ENCODE results near the gene EVC. TPM values are rescaled to one million over a fixed set of nuclear protein-coding genes. Genes with fewer than 3 reads are reported as not detected.

Gene EVC
- total and polyA plus RNA-seq, 2 of the 4 experiments (the other 2 are of a cell fraction) = 16.8 to 18.9 TPM

- no peak for ATAC-seq (ENCODE audit: low read depth)
Measured at GRCh38 chr4:5826437-5827107, 115.6 kb downstream of the EVC start.

More at GRCh38 chr4:5826437-5827107, 115.6 kb downstream of the EVC start:
- no peak overlapping the region for H2AFZ ChIP-seq (replicated peaks; ENCODE audit: low read length, poor library complexity)
- H4K91ac ChIP-seq (ENCODE audit: insufficient read depth, low read depth, low read length) = no peak overlapping the region
- no peak overlapping the region for H2BK5ac ChIP-seq (ENCODE audit: low read depth, low read length, poor library complexity, severe bottlenecking)
- WGBS, 2 experiments (ENCODE audit: extremely low coverage in 2 of 2, insufficient read length in 1 of 2) = 86% methylated on average over 4 of the region's 5 CpGs; no CpG with 5 or more reads in 1 of the 2 experiments
- H3K23ac ChIP-seq (ENCODE audit: low read depth, low read length) = no peak overlapping the region
- intact Hi-C loops (cut with micrococcal nuclease) (loop anchor here (10.0 kb wide), 1 partner anchor 442 kb away; no protein-coding TSS in a partner anchor), in situ Hi-C loops (cut with MboI; ENCODE audit: low sequenced_read_pairs) (no loop called here), dilution Hi-C loops (cut with HindIII; ENCODE audit: low sequenced_read_pairs, unreplicated experiment) (no loop called here)
- H4K20me1 ChIP-seq (ENCODE audit: insufficient read depth, low read length) = peaks cover 18% of the 10 kb centered on the region; the same call in 1 of the 2 replicates
- H3K14ac ChIP-seq (replicated peaks; ENCODE audit: low read depth, low read length) = no peak overlapping the region
- DNase-seq = no peak
- H2BK15ac ChIP-seq (ENCODE audit: low read depth, low read length) = no peak overlapping the region
- H3K27ac ChIP-seq (ENCODE audit: insufficient read depth, low read length) = no peak overlapping the region
- no peak overlapping the region for H3K9ac ChIP-seq (ENCODE audit: low read depth, low read length)
- no peaks in the 10 kb centered on the region for H3K27me3 ChIP-seq (ENCODE audit: control insufficient read depth, insufficient read depth, low read length)
- ChIA-PET POLR2A (ENCODE audit: unreplicated experiment) (no interaction called here), CTCF (no interaction called here)
- H3K9me3 ChIP-seq (ENCODE audit: control insufficient read depth, insufficient read depth, low read length) = no peaks in the 10 kb centered on the region
- no peak overlapping the region for H3K4me2 ChIP-seq (ENCODE audit: low read depth, low read length)
- H3K18ac ChIP-seq (ENCODE audit: low read depth, low read length) = no peak overlapping the region
- H4K5ac ChIP-seq (ENCODE audit: low read depth, low read length) = no peak overlapping the region
- H2BK20ac ChIP-seq (ENCODE audit: low read depth, low read length) = no peak overlapping the region
- no peaks in the 10 kb centered on the region for H3K4me1 ChIP-seq (ENCODE audit: control insufficient read depth, insufficient read depth, low read length)
- 0 out of 4 replicates have a peak, but pooled peaks cover 0 to 11% of the 10 kb centered on the region in 2 experiments for H3K79me1 ChIP-seq (ENCODE audit: low read depth in 1 of 2, low read length in 2 of 2)
- no peak overlapping the region for H3K4ac ChIP-seq (ENCODE audit: low read depth, low read length)
- no peak overlapping the region for H2AK5ac ChIP-seq (ENCODE audit: low read depth, low read length)
- H4K8ac ChIP-seq (ENCODE audit: low read depth in 2 of 2, low read length in 2 of 2) = no peak overlapping the region
- no peak for TF ChIP-seq MXI1 (IDR thresholded peaks at IDR 0.05; ENCODE audit: borderline replicate concordance, low read depth, low read length)
- TF ChIP-seq, protein P1, sequence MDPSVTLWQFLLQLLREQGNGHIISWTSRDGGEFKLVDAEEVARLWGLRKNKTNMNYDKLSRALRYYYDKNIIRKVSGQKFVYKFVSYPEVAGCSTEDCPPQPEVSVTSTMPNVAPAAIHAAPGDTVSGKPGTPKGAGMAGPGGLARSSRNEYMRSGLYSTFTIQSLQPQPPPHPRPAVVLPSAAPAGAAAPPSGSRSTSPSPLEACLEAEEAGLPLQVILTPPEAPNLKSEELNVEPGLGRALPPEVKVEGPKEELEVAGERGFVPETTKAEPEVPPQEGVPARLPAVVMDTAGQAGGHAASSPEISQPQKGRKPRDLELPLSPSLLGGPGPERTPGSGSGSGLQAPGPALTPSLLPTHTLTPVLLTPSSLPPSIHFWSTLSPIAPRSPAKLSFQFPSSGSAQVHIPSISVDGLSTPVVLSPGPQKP (IDR thresholded peaks at IDR 0.05; ENCODE audit: borderline replicate concordance, low read depth, low read length) = no peak
- TF ChIP-seq FOS (IDR thresholded peaks at IDR 0.05; ENCODE audit: low read depth, low read length) = no peak
- TF ChIP-seq BHLHE40 (IDR thresholded peaks at IDR 0.05; ENCODE audit: low read depth, low read length) = no peak
- peaks cover 11% of the 10 kb centered on the region for H3K9me1 ChIP-seq (ENCODE audit: insufficient read depth, low read length)
- no peak overlapping the region for H3K56ac ChIP-seq (ENCODE audit: extremely low read depth, insufficient read depth, low read length)
- no peak overlapping the region for H2BK120ac ChIP-seq (ENCODE audit: low read depth, low read length)
- H2AK9ac ChIP-seq (replicated peaks; ENCODE audit: low read depth, low read length, poor library complexity) = no peak overlapping the region
- peaks cover 41% of the 10 kb centered on the region for H3K36me3 ChIP-seq (ENCODE audit: control insufficient read depth, insufficient read depth, low read length)
- no TSS peak for BruUV-seq (replicated peaks)
- no peak overlapping the region for H3K4me3 ChIP-seq (ENCODE audit: insufficient read depth, low read depth, low read length)

All from IMR-90 (cell line).